Gastrocnemius medialis (tissue), 4 donors: Measurements from ENCODE around the gene KCNH2.

ENCODE experiments used
- CTCF ChIP-seq, 5 experiments: fragments of 450-650 bp in 3 of 5; fragments of 200-600 bp in 2 of 5; sonication (generic) in 2 of 5; IDR thresholded peaks in 4 of 5; conservative IDR thresholded peaks in 1 of 5; 1 replicate in 4 of 5; 2 replicates in 1 of 5; pipeline ENCODE4 v1.5.1; 2016 to 2019; ENCODE audit warnings: antibody characterized with exemption in 5 of 5, mild to moderate bottlenecking in 3 of 5, moderate library complexity in 3 of 5
- POLR2A ChIP-seq, 2 donors: fragments of 450-650 bp; IDR thresholded peaks; one replicate each; pipeline ENCODE4 v1.6.1; 2017; ENCODE audit warnings: antibody characterized with exemption in 2 of 2, mild to moderate bottlenecking in 2 of 2, moderate library complexity in 2 of 2

GRCh38 chr7:151010307-151011096 lies 32.4 kb upstream of the KCNH2 start:
- no peak for TF ChIP-seq CTCF (IDR thresholded peaks at IDR 0.05 in 4 of 5, conservative IDR thresholded peaks at IDR 0.05 in 1 of 5)
- TF ChIP-seq POLR2A (IDR thresholded peaks at IDR 0.05): no peak
